Right atrium auricular region (tissue), 2 donors: Measurements from ENCODE around the gene WDR75. TPM values are rescaled to one million over a fixed set of nuclear protein-coding genes. Genes with fewer than 3 reads are reported as not detected.
A peak's percentile ranks its signal among the peaks of the same experiment; 100 is the strongest.

Experiments used
- DNase-seq: peaks from one replicate; pipeline ENCODE4 v3.0.0-alpha.2; 2019; ENCODE audit warnings: low spot score
- H3K27ac ChIP-seq, 2 donors: fragments of 200-600 bp; sonication (generic); 1 replicate in 1 of 2; 2 replicates in 1 of 2; pipeline ENCODE4 v1.5.1; 2016 to 2019
- H3K27me3 ChIP-seq, 2 donors: fragments of 200-600 bp; sonication (generic); one replicate each; pipeline versions ENCODE4 v1.5.1 to v1.6.0; 2017 to 2019
- H3K36me3 ChIP-seq: fragments of 200-600 bp; sonication (generic); one replicate; pipeline ENCODE4 v1.5.1; 2016
- H3K4me1 ChIP-seq, 2 donors: fragments of 200-600 bp; sonication (generic); one replicate each; pipeline versions ENCODE4 v1.5.1 to v1.6.0; 2017 to 2019
- H3K4me3 ChIP-seq, 2 donors: fragments of 200-600 bp; sonication (generic); 1 replicate in 1 of 2; 2 replicates in 1 of 2; pipeline ENCODE4 v1.5.1; 2017 to 2019; ENCODE audit warnings: mild to moderate bottlenecking in 1 of 2, moderate library complexity in 1 of 2
- H3K9me3 ChIP-seq, 2 donors: fragments of 200-600 bp; sonication (generic); one replicate each; pipeline ENCODE4 v1.5.1; 2019
- total RNA-seq, 2 donors: library from RNA; depleted of rRNA; stranded (reverse); fragments of >200 nt; gene quantifications; one replicate each; pipeline ENCODE4 v1.1.0, GENCODE V29; 2016
- TF ChIP-seq, protein P1 (sequence below), 2 donors: fragments of 200-600 bp; sonication (generic); IDR thresholded peaks; one replicate each; pipeline ENCODE4 v1.5.1; 2019; ENCODE audit warnings: antibody characterized with exemption in 2 of 2

WDR75 gene
- total RNA-seq, 2 donors from 2014 or later: 11.8 to 15.9 TPM

DNA sequence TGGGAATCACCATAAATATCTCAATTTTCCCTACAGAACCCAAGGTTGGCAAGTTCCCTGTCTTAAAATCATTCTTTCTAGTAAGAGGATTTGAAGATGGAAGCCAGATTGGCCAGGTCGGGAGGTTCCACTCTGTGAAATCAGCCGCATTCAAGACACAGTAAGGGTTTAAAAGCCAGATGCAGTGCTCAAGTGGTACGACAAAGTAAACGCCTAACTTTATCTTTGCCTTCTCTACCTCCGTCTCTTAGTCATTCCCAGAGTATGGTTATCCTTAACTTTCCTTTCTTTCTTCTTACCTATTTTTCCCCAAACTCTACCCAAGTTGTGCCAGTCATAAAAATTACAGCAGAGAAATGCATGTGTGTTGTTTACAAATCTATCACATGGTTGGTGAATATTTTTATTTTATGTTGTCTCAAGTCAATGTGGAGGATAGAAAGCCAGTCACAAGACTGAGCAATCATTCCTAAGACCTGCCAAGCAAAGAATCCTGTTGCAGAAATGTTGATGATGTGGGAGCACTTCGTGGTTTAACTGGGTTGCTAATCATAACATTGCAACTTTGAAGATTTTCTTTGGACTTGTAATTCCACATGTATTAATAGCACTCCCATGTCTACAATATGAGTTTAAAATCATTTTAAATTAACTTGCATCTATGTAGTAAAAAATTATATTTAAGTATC lies 76.7 kb downstream of the WDR75 start:
- TF ChIP-seq, protein P1, sequence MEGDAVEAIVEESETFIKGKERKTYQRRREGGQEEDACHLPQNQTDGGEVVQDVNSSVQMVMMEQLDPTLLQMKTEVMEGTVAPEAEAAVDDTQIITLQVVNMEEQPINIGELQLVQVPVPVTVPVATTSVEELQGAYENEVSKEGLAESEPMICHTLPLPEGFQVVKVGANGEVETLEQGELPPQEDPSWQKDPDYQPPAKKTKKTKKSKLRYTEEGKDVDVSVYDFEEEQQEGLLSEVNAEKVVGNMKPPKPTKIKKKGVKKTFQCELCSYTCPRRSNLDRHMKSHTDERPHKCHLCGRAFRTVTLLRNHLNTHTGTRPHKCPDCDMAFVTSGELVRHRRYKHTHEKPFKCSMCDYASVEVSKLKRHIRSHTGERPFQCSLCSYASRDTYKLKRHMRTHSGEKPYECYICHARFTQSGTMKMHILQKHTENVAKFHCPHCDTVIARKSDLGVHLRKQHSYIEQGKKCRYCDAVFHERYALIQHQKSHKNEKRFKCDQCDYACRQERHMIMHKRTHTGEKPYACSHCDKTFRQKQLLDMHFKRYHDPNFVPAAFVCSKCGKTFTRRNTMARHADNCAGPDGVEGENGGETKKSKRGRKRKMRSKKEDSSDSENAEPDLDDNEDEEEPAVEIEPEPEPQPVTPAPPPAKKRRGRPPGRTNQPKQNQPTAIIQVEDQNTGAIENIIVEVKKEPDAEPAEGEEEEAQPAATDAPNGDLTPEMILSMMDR (IDR thresholded peaks at IDR 0.05): no peak
- Histone ChIP-seq H3K4me1 (peaks cover 0 to 12% of the 10 kb centered on the region in 2 donors), H3K9me3 (no peaks in the 10 kb centered on the region), H3K27me3 (no peaks in the 10 kb centered on the region), H3K27ac (no peak overlapping the region), H3K36me3 (no peaks in the 10 kb centered on the region), H3K4me3 (no peak overlapping the region)
- DNase-seq: no peak

DNA sequence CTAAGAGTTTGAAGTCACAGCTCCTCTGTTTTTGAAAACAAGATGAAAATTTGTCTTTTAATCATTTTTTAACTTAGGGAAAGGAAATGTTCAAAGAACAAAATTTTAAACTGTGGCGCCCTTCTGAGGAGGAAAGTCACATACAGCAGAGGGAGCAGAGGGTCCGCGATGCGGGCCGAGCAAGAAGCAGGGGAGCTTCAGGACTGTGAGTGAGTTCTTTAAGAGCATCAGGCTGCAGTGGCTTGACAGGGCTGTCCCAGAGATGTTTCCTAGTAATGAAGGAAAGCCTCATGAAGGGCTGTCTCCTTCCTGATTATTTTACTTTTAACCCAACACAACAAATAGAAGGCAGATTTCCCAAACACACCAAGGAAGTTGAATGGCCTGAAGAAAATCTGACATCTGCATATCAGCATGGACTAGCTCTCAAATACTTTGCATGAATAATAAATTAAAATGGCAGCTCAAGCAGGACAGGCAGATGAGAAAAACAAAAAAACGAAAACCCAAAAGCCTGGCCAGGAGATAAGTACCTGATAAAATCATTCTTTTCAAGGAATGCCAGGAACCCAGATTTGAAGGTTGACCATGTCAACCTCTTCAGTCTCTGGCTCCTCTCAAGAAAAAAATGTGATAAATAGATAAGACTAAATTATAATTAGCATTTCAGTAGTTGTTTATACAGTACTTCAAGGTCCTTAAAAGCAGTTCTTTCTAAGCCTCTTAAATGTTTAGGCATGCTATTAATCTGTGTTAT lies 78.5 kb downstream of the WDR75 start:
- H3K4me1 ChIP-seq: peaks cover 0 to 12% of the 10 kb centered on the region in 2 donors
- no peak for DNase-seq
- H3K27me3 ChIP-seq: no peaks in the 10 kb centered on the region
- no peak overlapping the region for H3K27ac ChIP-seq
- no peaks in the 10 kb centered on the region for H3K9me3 ChIP-seq
- no peak overlapping the region for H3K4me3 ChIP-seq
- TF ChIP-seq, protein P1 (IDR thresholded peaks at IDR 0.05): no peak
- no peaks in the 10 kb centered on the region for H3K36me3 ChIP-seq

DNA sequence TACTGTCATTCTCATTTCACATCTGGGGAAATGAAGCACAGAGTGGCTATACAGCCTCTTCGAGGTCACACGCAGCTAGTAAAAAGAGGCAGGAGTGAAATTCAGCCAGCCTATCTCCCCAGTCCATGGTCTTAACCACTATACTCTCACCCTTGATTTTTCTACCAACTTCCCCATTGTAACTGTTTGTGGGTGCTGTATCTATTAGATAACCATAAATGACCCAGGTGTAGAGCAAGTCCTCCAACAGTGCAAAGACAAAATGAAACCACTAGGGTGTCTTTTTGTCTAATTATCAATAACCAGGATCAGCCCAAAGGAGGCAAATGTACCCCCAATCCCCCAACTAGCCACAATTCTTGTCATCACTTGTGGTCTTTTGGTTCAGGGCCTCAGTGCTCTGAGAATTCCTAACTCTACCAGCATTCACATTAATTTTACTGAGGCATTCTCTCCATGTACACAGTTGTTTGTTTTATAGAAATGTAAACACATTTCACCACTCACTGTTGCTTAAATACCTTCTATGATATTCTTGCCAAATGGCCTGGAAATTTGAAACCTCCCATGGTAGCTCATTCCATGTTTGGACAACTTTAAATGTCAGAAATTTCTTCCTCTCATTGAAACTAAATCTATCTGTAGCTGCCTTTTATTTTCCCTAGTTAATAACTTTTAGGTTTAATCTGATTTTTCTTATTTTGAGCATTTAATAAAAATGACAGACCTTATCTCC lies 80.6 kb downstream of the WDR75 start:
- Histone ChIP-seq H3K9me3 (no peaks in the 10 kb centered on the region), H3K4me1 (peaks cover 0 to 4% of the 10 kb centered on the region in 2 donors), H3K4me3 (no peak overlapping the region), H3K27me3 (no peaks in the 10 kb centered on the region), H3K36me3 (no peaks in the 10 kb centered on the region), H3K27ac (peak overlapping the region in 1 of 2 donors; percentile 49)
- TF ChIP-seq, protein P1 (IDR thresholded peaks at IDR 0.05): no peak
- DNase-seq: no peak

DNA sequence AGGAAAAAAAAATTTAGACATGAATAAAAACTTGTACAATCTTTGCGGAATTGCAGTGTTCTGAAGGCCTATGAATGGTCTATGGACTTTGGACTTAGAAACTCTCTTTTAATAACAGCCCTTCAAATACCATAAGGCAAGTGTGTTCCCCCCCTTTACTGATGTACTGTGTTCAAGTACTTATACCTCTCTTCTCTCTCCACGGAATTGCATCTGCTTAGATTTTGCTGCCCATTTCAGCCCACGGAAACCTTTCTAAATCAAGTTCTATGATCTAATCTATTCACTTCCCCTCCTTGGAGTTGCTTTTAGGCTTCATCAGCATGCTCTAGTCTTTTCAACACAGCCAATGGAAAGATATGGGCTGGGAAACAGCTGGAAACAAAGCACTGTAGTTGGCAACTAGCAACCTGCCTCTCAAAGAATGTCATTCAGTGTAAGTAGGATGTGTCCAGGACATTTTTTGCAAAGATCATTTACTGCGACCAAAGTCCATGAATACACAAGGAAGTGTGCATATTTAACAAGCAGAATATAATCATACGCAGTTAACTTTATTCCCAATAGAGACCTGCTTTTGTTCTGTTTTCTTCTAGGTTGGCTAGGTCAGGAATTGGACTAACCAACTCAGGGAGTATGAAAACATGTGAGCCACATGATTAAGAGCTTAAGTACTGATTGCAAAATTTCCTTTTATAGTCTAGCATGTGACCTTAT lies 81.3 kb downstream of the WDR75 start:
- no peak overlapping the region for H3K4me3 ChIP-seq
- TF ChIP-seq, protein P1 (IDR thresholded peaks at IDR 0.05): no peak
- H3K9me3 ChIP-seq: no peaks in the 10 kb centered on the region
- peak overlapping the region; percentile 33 to 49 for H3K27ac ChIP-seq
- H3K36me3 ChIP-seq: no peaks in the 10 kb centered on the region
- no peak for DNase-seq
- no peaks in the 10 kb centered on the region for H3K27me3 ChIP-seq
- H3K4me1 ChIP-seq: peaks cover 0 to 11% of the 10 kb centered on the region in 2 donors

DNA sequence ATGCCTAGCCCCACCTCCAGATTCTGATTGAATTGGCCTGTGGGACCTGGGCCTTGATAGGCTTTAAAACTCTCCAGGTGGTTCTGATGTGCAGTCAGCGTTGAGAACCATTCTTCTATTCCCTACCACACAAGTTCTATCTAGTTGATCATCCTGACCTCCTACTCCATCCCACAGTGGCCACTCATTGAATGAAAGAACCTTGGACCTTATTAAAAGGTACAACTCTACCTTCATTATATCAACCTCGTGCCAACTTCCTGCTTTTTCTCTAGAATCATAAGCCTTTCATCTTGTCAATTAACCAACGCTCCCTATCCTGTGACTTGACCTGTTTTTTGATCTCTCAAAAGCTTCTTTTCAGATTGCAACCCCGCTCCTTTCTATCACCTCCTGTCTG lies 83.5 kb downstream of the WDR75 start:
- no peaks in the 10 kb centered on the region for H3K36me3 ChIP-seq
- DNase-seq: no peak
- TF ChIP-seq, protein P1 (IDR thresholded peaks at IDR 0.05): no peak
- H3K4me1 ChIP-seq: peaks cover 0 to 20% of the 10 kb centered on the region in 2 donors
- H3K27me3 ChIP-seq: no peaks in the 10 kb centered on the region
- no peaks in the 10 kb centered on the region for H3K9me3 ChIP-seq
- no peak overlapping the region for H3K27ac ChIP-seq
- no peak overlapping the region for H3K4me3 ChIP-seq
